NT2/D1 (cell line): Measurements from ENCODE around the gene QSER1.

Source experiments
- YY1 ChIP-seq: IDR thresholded peaks from 2 replicates; pipeline ENCODE4 v1.6.1; 2011; ENCODE audit not compliant: insufficient read length, insufficient read depth
- ZNF274 ChIP-seq: IDR thresholded peaks from 2 replicates; pipeline ENCODE4 v1.6.1; 2011; ENCODE audit warnings: mild to moderate bottlenecking, low read depth, low read length

DNA sequence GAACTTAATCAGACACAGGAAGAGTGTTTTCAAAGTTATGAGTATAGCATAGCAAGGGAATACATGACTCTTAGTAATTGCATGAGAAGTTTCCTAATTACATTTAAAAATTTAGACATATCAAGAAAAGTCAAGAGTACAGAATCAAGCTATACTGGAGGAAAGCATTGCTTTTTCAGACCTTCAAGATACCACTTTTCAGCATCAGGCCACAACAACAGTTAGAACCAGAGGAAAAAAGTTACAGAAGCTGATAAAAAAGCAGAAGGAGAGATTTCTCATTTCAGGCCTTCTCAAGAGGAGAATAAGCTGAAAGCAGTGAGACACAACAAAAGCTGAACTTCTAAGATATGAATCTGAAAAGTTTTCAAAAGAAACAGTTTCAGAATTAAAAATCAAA, 28.1 kb upstream of the QSER1 start:
- TF ChIP-seq YY1 (no peak), ZNF274 (no peak)
